Neural cell (in vitro differentiated cells): ENCODE measurements around the gene TSPAN1. TPM values are rescaled to one million over a fixed set of nuclear protein-coding genes. Genes with fewer than 3 reads are reported as not detected.

Experiments used
- H2AFZ ChIP-seq: fragments of 200-600, 300-800 bp; sonication (generic), shearing (Covaris generic); 2 replicates; pipeline ENCODE4 v1.6.0; 2014; ENCODE audit warnings: low read depth, mild to moderate bottlenecking, antibody characterized with exemption, low read length, moderate library complexity
- H3F3A ChIP-seq: fragments of 200-600 bp; shearing (Covaris generic); 2 replicates; pipeline ENCODE4 v1.6.1; 2016; ENCODE audit warnings: mild to moderate bottlenecking, moderate library complexity, mixed read lengths, antibody characterized with exemption, low read length; ENCODE audit not compliant: insufficient read depth, poor library complexity, severe bottlenecking
- H3K27ac ChIP-seq: fragments of 200-600, 300-800 bp; sonication (generic), shearing (Covaris generic); 2 replicates; pipeline ENCODE4 v1.5.1; 2014; ENCODE audit warnings: mild to moderate bottlenecking, low read length, moderate library complexity
- H3K27me3 ChIP-seq: fragments of 300-800, 200-600 bp; sonication (generic), shearing (Covaris generic); 2 replicates; pipeline ENCODE4 v1.6.0; 2014; ENCODE audit warnings: mild to moderate bottlenecking, low read depth, low read length, moderate library complexity; ENCODE audit not compliant: insufficient read depth
- H3K36me3 ChIP-seq: fragments of 300-800, 200-600 bp; sonication (generic), shearing (Covaris generic); 2 replicates; pipeline ENCODE4 v1.5.1; 2014; ENCODE audit warnings: mild to moderate bottlenecking, antibody characterized with exemption, low read length, moderate library complexity; ENCODE audit not compliant: insufficient read depth
- H3K4me2 ChIP-seq: fragments of 300-800, 200-600 bp; sonication (generic), shearing (Covaris generic); 2 replicates; pipeline ENCODE4 v1.6.0; 2014; ENCODE audit warnings: mild to moderate bottlenecking, low read length
- H3K4me3 ChIP-seq: fragments of 300-800, 200-600 bp; sonication (generic), shearing (Covaris generic); 2 replicates; pipeline ENCODE4 v1.5.1; 2014; ENCODE audit warnings: mild to moderate bottlenecking, low read length, moderate library complexity
- H3K79me2 ChIP-seq: fragments of 200-600 bp; shearing (Covaris generic); replicated peaks from 2 replicates; pipeline ENCODE4 v1.6.0; 2014; ENCODE audit warnings: mild to moderate bottlenecking, low read length, moderate library complexity; ENCODE audit not compliant: insufficient read depth
- H3K9ac ChIP-seq: fragments of 300-800, 200-600 bp; sonication (generic), shearing (Covaris generic); 2 replicates; pipeline ENCODE4 v1.6.1; 2016; ENCODE audit warnings: mild to moderate bottlenecking, low read length, mixed read lengths
- H3K9me2 ChIP-seq: fragments of 200-600 bp; shearing (Covaris generic); 2 replicates; pipeline ENCODE4 v1.6.1; 2016; ENCODE audit warnings: mild to moderate bottlenecking, low read length, mixed read lengths; ENCODE audit not compliant: insufficient read depth
- H3K9me3 ChIP-seq: fragments of 200-600, 300-800 bp; sonication (generic), shearing (Covaris generic); 2 replicates; pipeline ENCODE4 v1.6.1; 2016; ENCODE audit warnings: mild to moderate bottlenecking, mixed run types, low read length, moderate library complexity, mixed read lengths
- H4K20me1 ChIP-seq: fragments of 200-600 bp; shearing (Covaris generic); 2 replicates; pipeline ENCODE4 v1.6.1; 2016; ENCODE audit warnings: mild to moderate bottlenecking, mixed run types; ENCODE audit not compliant: insufficient read depth
- EP300 ChIP-seq: fragments of 450-650 bp; conservative IDR thresholded peaks from 2 replicates; pipeline ENCODE4 v1.6.1; 2014; ENCODE audit warnings: antibody characterized with exemption, mild to moderate bottlenecking, moderate library complexity; ENCODE audit not compliant: poor library complexity, severe bottlenecking
- EZH2 ChIP-seq: fragments of 200-600, 300-800 bp; shearing (Covaris generic), sonication (generic); IDR thresholded peaks from 2 replicates; pipeline ENCODE4 v1.6.1; 2014; ENCODE audit warnings: antibody characterized with exemption, low read length, borderline replicate concordance, mild to moderate bottlenecking; ENCODE audit not compliant: insufficient read depth, poor library complexity, severe bottlenecking
- MXI1 ChIP-seq: fragments of 450-650 bp; conservative IDR thresholded peaks from 2 replicates; pipeline ENCODE4 v1.6.1; 2014; ENCODE audit warnings: antibody characterized with exemption, mild to moderate bottlenecking; ENCODE audit not compliant: poor library complexity, severe bottlenecking
- POLR2AphosphoS5 ChIP-seq: IDR thresholded peaks from 2 replicates; pipeline ENCODE4 v1.6.1; 2012
- RAD21 ChIP-seq: fragments of 450-650 bp; conservative IDR thresholded peaks from 2 replicates; pipeline ENCODE4 v1.6.1; 2014; ENCODE audit warnings: antibody characterized with exemption, mild to moderate bottlenecking, moderate library complexity
- SMC3 ChIP-seq: fragments of 450-650 bp; conservative IDR thresholded peaks from 2 replicates; pipeline ENCODE4 v1.6.1; 2014; ENCODE audit warnings: antibody characterized with exemption, mild to moderate bottlenecking, moderate library complexity; ENCODE audit not compliant: poor library complexity
- TAF1 ChIP-seq: IDR thresholded peaks from 2 replicates; pipeline ENCODE4 v1.6.1; 2012; ENCODE audit warnings: low read depth
- polyA plus RNA-seq: library from polyadenylated mRNA; depleted of rRNA; stranded (reverse); fragments of >200 nt; gene quantifications from 2 replicates; pipeline ENCODE4 v1.2.3, GENCODE V29; 2014
- TF ChIP-seq, protein P1 (sequence below): fragments of 450-650 bp; IDR thresholded peaks from 2 replicates; pipeline ENCODE4 v1.5.1; 2014; ENCODE audit warnings: antibody characterized with exemption, mild to moderate bottlenecking, moderate library complexity; ENCODE audit not compliant: poor library complexity, severe bottlenecking
- TF ChIP-seq, protein P2 (sequence below): IDR thresholded peaks from 2 replicates; pipeline ENCODE4 v1.6.1; 2012; ENCODE audit warnings: borderline replicate concordance

The TSPAN1 gene
- polyA plus RNA-seq, 1 donor from 2014 or later = 0.62 TPM

DNA sequence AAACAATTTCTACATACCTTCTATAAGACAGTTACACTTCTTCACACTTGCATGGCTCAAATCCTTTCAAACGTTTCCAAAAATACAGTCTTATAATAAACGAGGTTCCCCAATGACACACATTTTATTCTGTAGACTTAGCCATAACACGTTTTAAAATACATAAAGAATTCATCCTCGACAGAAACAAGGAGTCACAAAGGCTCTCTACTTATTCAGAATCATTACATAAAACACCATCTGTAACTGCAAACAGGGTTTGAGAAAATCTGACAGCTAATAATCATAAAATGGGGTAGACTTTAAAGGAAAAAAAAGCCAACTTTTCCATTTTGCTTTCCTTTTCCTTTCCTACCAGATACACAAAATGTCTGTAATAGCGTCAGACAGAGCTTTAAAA, 44.3 kb upstream of the TSPAN1 start:
- no peaks in the 10 kb centered on the region for H3K9me2 ChIP-seq
- H3K9ac ChIP-seq = peak overlapping the region; percentile 98
- H3K36me3 ChIP-seq = no peaks in the 10 kb centered on the region
- H3K27me3 ChIP-seq = no peaks in the 10 kb centered on the region
- H2AFZ ChIP-seq = no peak overlapping the region
- peak overlapping the region; percentile 83 for H3K4me3 ChIP-seq
- TF ChIP-seq RAD21 (no peak), EP300 (no peak), POLR2AphosphoS5 (no peak), SMC3 (no peak), TAF1 (no peak), MXI1 (no peak), EZH2 (no peak)
- TF ChIP-seq, protein P1, sequence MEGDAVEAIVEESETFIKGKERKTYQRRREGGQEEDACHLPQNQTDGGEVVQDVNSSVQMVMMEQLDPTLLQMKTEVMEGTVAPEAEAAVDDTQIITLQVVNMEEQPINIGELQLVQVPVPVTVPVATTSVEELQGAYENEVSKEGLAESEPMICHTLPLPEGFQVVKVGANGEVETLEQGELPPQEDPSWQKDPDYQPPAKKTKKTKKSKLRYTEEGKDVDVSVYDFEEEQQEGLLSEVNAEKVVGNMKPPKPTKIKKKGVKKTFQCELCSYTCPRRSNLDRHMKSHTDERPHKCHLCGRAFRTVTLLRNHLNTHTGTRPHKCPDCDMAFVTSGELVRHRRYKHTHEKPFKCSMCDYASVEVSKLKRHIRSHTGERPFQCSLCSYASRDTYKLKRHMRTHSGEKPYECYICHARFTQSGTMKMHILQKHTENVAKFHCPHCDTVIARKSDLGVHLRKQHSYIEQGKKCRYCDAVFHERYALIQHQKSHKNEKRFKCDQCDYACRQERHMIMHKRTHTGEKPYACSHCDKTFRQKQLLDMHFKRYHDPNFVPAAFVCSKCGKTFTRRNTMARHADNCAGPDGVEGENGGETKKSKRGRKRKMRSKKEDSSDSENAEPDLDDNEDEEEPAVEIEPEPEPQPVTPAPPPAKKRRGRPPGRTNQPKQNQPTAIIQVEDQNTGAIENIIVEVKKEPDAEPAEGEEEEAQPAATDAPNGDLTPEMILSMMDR = no peak
- TF ChIP-seq, protein P2, sequence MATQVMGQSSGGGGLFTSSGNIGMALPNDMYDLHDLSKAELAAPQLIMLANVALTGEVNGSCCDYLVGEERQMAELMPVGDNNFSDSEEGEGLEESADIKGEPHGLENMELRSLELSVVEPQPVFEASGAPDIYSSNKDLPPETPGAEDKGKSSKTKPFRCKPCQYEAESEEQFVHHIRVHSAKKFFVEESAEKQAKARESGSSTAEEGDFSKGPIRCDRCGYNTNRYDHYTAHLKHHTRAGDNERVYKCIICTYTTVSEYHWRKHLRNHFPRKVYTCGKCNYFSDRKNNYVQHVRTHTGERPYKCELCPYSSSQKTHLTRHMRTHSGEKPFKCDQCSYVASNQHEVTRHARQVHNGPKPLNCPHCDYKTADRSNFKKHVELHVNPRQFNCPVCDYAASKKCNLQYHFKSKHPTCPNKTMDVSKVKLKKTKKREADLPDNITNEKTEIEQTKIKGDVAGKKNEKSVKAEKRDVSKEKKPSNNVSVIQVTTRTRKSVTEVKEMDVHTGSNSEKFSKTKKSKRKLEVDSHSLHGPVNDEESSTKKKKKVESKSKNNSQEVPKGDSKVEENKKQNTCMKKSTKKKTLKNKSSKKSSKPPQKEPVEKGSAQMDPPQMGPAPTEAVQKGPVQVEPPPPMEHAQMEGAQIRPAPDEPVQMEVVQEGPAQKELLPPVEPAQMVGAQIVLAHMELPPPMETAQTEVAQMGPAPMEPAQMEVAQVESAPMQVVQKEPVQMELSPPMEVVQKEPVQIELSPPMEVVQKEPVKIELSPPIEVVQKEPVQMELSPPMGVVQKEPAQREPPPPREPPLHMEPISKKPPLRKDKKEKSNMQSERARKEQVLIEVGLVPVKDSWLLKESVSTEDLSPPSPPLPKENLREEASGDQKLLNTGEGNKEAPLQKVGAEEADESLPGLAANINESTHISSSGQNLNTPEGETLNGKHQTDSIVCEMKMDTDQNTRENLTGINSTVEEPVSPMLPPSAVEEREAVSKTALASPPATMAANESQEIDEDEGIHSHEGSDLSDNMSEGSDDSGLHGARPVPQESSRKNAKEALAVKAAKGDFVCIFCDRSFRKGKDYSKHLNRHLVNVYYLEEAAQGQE = no peak
- H3K27ac ChIP-seq = peak overlapping the region; percentile 98
- no peaks in the 10 kb centered on the region for H3K9me3 ChIP-seq
- no peak overlapping the region for H3K4me2 ChIP-seq
- peaks cover 5% of the 10 kb centered on the region for H3F3A ChIP-seq
- peaks cover 16% of the 10 kb centered on the region for H4K20me1 ChIP-seq
- peaks cover 64% of the 10 kb centered on the region for H3K79me2 ChIP-seq

DNA sequence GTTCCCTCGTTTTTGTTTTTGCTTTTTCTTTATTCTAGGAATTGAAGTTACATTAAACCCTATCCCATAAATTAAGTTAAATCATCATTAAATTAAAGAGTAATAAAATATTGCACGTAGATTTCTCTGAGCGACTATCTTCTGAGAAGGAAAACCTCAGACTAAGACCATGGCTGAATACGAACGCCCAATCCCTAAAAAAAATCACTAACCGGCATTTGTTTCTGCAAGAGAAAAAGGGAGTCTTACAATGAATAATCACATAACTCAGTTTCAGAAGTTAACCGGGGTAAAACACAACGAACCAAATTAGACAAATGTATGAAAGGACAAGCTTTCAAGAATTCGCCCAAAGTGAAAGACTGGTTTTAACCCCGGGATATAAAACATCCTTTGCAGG, 43.8 kb upstream of the TSPAN1 start:
- Histone ChIP-seq H3K4me3 (peak overlapping the region; percentile 83), H3K9me3 (no peaks in the 10 kb centered on the region), H3K36me3 (no peaks in the 10 kb centered on the region), H2AFZ (no peak overlapping the region), H3K9ac (peak overlapping the region; percentile 98), H3K4me2 (no peak overlapping the region), H3K27me3 (no peaks in the 10 kb centered on the region), H3F3A (peaks cover 5% of the 10 kb centered on the region), H3K27ac (peak overlapping the region; percentile 98), H3K9me2 (no peaks in the 10 kb centered on the region), H3K79me2 (peaks cover 60% of the 10 kb centered on the region), H4K20me1 (peaks cover 16% of the 10 kb centered on the region)
- TF ChIP-seq EP300 (no peak), EZH2 (no peak), SMC3 (no peak), RAD21 (no peak), TAF1 (no peak), MXI1 (no peak), POLR2AphosphoS5 (no peak)
- TF ChIP-seq, protein P2 = no peak
- TF ChIP-seq, protein P1 = no peak
